Measurements from ENCODE around the gene CLEC18C.
"Not testable (repeated sequence)": the region's sequence is repeated elsewhere in the genome, so short reads cannot be mapped to it uniquely, and the experiment has no call there.

Gene CLEC18C

GRCh38 chr16:70173212-70173837 lies at the start of gene CLEC18C:
CLEC18C (plus strand) TSS chr16:70173787; CDS start chr16:70174279, 492 bp downstream.
- not testable (repeated sequence) for TF ChIP-seq GATA2, GATA3 (IDR thresholded peaks at IDR 0.05; ENCODE audit: low read depth, low read length)

- TF ChIP-seq GATA3 (IDR thresholded peaks at IDR 0.05; ENCODE audit: low read depth, low read length) (no peak), GATA2 (IDR thresholded peaks at IDR 0.05; ENCODE audit: low read depth, low read length) (no peak)
Measured at GRCh38 chr16:70151391-70151790, 22.2 kb upstream of the CLEC18C start.

GRCh38 chr16:70151941-70152509 lies 21.6 kb upstream of the CLEC18C start:
- TF ChIP-seq GATA3 (IDR thresholded peaks at IDR 0.05; ENCODE audit: low read depth, low read length) (no peak), GATA2 (IDR thresholded peaks at IDR 0.05; ENCODE audit: low read depth, low read length) (no peak)

GRCh38 chr16:70152578-70153302 lies 20.8 kb upstream of the CLEC18C start:
- no peak for TF ChIP-seq GATA3 (IDR thresholded peaks at IDR 0.05; ENCODE audit: low read depth, low read length)
- TF ChIP-seq GATA2 (IDR thresholded peaks at IDR 0.05; ENCODE audit: low read depth, low read length): no peak

GRCh38 chr16:70156207-70156978 lies 17.2 kb upstream of the CLEC18C start:
- TF ChIP-seq GATA2 (IDR thresholded peaks at IDR 0.05; ENCODE audit: low read depth, low read length) (no peak), GATA3 (IDR thresholded peaks at IDR 0.05; ENCODE audit: low read depth, low read length) (no peak)

GRCh38 chr16:70157105-70157476 lies 16.5 kb upstream of the CLEC18C start:
- TF ChIP-seq GATA3 (IDR thresholded peaks at IDR 0.05; ENCODE audit: low read depth, low read length) (no peak), GATA2 (IDR thresholded peaks at IDR 0.05; ENCODE audit: low read depth, low read length) (no peak)

GRCh38 chr16:70157477-70158260 lies 15.9 kb upstream of the CLEC18C start:
- TF ChIP-seq GATA2 (IDR thresholded peaks at IDR 0.05; ENCODE audit: low read depth, low read length) (no peak), GATA3 (IDR thresholded peaks at IDR 0.05; ENCODE audit: low read depth, low read length) (no peak)

- TF ChIP-seq GATA3 (IDR thresholded peaks at IDR 0.05; ENCODE audit: low read depth, low read length) (no peak), GATA2 (IDR thresholded peaks at IDR 0.05; ENCODE audit: low read depth, low read length) (no peak)
Measured at GRCh38 chr16:70158261-70158939, 15.2 kb upstream of the CLEC18C start.

- TF ChIP-seq GATA3 (IDR thresholded peaks at IDR 0.05; ENCODE audit: low read depth, low read length) (no peak), GATA2 (IDR thresholded peaks at IDR 0.05; ENCODE audit: low read depth, low read length) (no peak)
Measured at GRCh38 chr16:70159355-70160348, 13.9 kb upstream of the CLEC18C start.

- TF ChIP-seq GATA2 (IDR thresholded peaks at IDR 0.05; ENCODE audit: low read depth, low read length) (no peak), GATA3 (IDR thresholded peaks at IDR 0.05; ENCODE audit: low read depth, low read length) (no peak)
Measured at GRCh38 chr16:70160388-70160787, 13.2 kb upstream of the CLEC18C start.

- TF ChIP-seq GATA2 (IDR thresholded peaks at IDR 0.05; ENCODE audit: low read depth, low read length): no peak
- no peak for TF ChIP-seq GATA3 (IDR thresholded peaks at IDR 0.05; ENCODE audit: low read depth, low read length)
Measured at GRCh38 chr16:70160821-70161220, 12.8 kb upstream of the CLEC18C start.

- TF ChIP-seq GATA3 (IDR thresholded peaks at IDR 0.05; ENCODE audit: low read depth, low read length): no peak
- no peak for TF ChIP-seq GATA2 (IDR thresholded peaks at IDR 0.05; ENCODE audit: low read depth, low read length)
Measured at GRCh38 chr16:70161350-70161749, 12.2 kb upstream of the CLEC18C start.
